Loucy (cell line): ENCODE data around the gene MTHFSD.

Experiments used
- EZH2phosphoT487 ChIP-seq: fragments of 200-600 bp; IDR thresholded peaks from 2 replicates; pipeline ENCODE4 v1.6.1; 2018; ENCODE audit warnings: antibody characterized with exemption, mild to moderate bottlenecking, moderate library complexity, borderline replicate concordance
- TF ChIP-seq, protein P1 (sequence below): fragments of 200-600 bp; sonication (generic); conservative IDR thresholded peaks from 2 replicates; pipeline ENCODE4 v1.5.1; 2014; ENCODE audit warnings: mild to moderate bottlenecking, antibody characterized with exemption, low read length

DNA sequence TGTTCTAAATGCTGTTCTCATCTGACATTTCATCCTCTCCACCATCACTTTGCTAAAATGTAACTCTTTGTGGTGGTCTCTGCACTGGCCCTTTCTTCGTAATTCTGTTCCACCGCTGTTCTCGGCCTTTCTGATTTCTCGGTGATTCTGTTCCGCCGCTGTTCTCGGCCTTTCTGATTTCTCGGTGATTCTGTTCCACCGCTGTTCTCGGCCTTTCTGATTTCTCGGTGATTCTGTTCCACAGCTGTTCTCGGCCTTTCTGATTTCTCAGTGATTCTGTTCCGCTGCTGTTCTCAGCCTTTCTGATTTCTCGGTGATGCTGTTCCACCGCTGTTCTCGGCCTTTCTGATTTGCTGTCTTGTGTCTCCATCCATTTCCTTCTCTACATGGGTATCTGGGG lies 32.4 kb downstream of the MTHFSD start:
- TF ChIP-seq, protein P1, sequence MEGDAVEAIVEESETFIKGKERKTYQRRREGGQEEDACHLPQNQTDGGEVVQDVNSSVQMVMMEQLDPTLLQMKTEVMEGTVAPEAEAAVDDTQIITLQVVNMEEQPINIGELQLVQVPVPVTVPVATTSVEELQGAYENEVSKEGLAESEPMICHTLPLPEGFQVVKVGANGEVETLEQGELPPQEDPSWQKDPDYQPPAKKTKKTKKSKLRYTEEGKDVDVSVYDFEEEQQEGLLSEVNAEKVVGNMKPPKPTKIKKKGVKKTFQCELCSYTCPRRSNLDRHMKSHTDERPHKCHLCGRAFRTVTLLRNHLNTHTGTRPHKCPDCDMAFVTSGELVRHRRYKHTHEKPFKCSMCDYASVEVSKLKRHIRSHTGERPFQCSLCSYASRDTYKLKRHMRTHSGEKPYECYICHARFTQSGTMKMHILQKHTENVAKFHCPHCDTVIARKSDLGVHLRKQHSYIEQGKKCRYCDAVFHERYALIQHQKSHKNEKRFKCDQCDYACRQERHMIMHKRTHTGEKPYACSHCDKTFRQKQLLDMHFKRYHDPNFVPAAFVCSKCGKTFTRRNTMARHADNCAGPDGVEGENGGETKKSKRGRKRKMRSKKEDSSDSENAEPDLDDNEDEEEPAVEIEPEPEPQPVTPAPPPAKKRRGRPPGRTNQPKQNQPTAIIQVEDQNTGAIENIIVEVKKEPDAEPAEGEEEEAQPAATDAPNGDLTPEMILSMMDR: no peak
- TF ChIP-seq EZH2phosphoT487: no peak
